ENCODE data around the gene ACTR2. TPM values are rescaled to one million over a fixed set of nuclear protein-coding genes. Genes with fewer than 3 reads are reported as not detected.

ACTR2 gene
- total RNA-seq, 1 experiment from 2014 or later: 248 TPM

GRCh38 chr2:65294701-65295100 is 67.1 kb downstream of the ACTR2 start:
- CTCF ChIA-PET: no interaction called here
- no peaks in the 10 kb centered on the region for H3K27me3 ChIP-seq (replicated peaks; ENCODE audit: control insufficient read depth, insufficient read depth, low read length)
- no peak for TF ChIP-seq CTCF (IDR thresholded peaks at IDR 0.05; ENCODE audit: insufficient read depth in 1 of 2, low read depth in 1 of 2, low read length in 1 of 2, severe bottlenecking in 1 of 2, unreplicated experiment in 1 of 2)

DNA sequence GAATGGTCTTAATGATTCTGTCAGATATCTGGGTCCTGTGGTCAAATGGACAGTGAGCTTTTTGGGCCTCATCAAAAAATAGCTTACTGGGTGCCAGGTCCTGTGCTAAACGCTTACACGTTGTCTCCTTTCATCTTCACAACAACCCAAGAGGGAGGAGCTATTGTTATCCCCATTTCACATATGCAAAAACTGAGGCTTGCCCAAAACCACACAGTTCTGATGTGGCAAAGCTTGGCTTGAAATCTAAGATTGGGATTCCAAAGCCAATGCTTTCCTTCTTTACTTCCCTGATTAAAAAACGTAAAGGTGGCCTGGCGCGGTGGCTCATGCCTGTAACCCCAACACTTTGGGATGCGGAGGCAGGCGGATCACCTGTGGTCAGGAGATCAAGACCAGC is 69.3 kb downstream of the ACTR2 start:
- Mint-ChIP-seq H3K27me3 (ENCODE audit: insufficient read depth, unreplicated experiment) (no peaks in the 10 kb centered on the region), H3K9me3 (ENCODE audit: unreplicated experiment) (no peaks in the 10 kb centered on the region), H3K36me3 (ENCODE audit: insufficient read depth, unreplicated experiment) (no peaks in the 10 kb centered on the region), H3K4me1 (ENCODE audit: low read depth, unreplicated experiment) (peaks cover 20% of the 10 kb centered on the region), H3K4me3 (ENCODE audit: unreplicated experiment) (no peak overlapping the region), H3K27ac (ENCODE audit: unreplicated experiment) (no peak overlapping the region)
- Histone ChIP-seq H3K4me3 (ENCODE audit: low read depth, low read length) (no peak overlapping the region), H3K27me3 (replicated peaks; ENCODE audit: control insufficient read depth, insufficient read depth, low read length) (no peaks in the 10 kb centered on the region), H3K36me3 (ENCODE audit: control insufficient read depth, insufficient read depth, low read length) (no peaks in the 10 kb centered on the region), H3K9me3 (no peaks in the 10 kb centered on the region), H3K4me1 (peaks cover 19% of the 10 kb centered on the region)
- POLR2A ChIA-PET: no interaction called here
- no peak for DNase-seq
- intact Hi-C loops (cut with micrococcal nuclease; ENCODE audit: unreplicated experiment): no loop called here
- TF ChIP-seq CTCF (IDR thresholded peaks at IDR 0.05; ENCODE audit: insufficient read depth in 1 of 2, low read depth in 1 of 2, low read length in 1 of 2, severe bottlenecking in 1 of 2, unreplicated experiment in 1 of 2): no peak
- BruUV-seq (replicated peaks): no TSS peak
- CTCF ChIA-PET: no interaction called here

More at GRCh38 chr2:65294701-65295100, 67.1 kb downstream of the ACTR2 start:
- Histone ChIP-seq H3K9me3 (no peaks in the 10 kb centered on the region), H3K4me1 (no peaks in the 10 kb centered on the region), H3K36me3 (ENCODE audit: control insufficient read depth, insufficient read depth, low read length) (no peaks in the 10 kb centered on the region), H3K4me3 (ENCODE audit: low read depth, low read length) (no peak overlapping the region)
- intact Hi-C loops (cut with micrococcal nuclease; ENCODE audit: unreplicated experiment): no loop called here
- Mint-ChIP-seq H3K9me3 (ENCODE audit: unreplicated experiment) (no peaks in the 10 kb centered on the region), H3K36me3 (ENCODE audit: insufficient read depth, unreplicated experiment) (no peaks in the 10 kb centered on the region), H3K4me3 (ENCODE audit: unreplicated experiment) (no peak overlapping the region), H3K27ac (ENCODE audit: unreplicated experiment) (no peak overlapping the region), H3K4me1 (ENCODE audit: low read depth, unreplicated experiment) (peaks cover 17% of the 10 kb centered on the region), H3K27me3 (ENCODE audit: insufficient read depth, unreplicated experiment) (no peaks in the 10 kb centered on the region)
- DNase-seq: no peak
- POLR2A ChIA-PET: no interaction called here
- BruUV-seq (replicated peaks): no TSS peak

DNA sequence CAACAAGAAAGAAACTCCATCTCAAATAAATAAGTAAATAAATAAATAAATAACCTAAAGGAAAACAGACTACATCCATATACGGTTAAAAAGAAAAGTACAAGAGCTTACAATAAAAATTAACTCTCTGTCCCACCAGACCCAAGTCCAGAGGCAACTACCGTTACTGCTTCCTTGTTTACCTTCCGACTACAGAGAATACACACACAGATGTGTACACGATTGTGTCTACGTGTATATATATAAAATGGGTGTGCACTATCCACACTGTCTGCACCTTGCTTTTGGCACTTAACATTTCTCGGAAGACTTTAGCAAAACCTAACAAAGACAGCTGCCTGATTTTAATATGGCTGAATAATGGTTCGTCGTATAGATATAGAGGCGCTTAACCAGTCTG is 69.9 kb downstream of the ACTR2 start:
- no peak overlapping the region for H3K4me3 Mint-ChIP-seq (ENCODE audit: unreplicated experiment)
- POLR2A ChIA-PET: no interaction called here
- peaks cover 26% of the 10 kb centered on the region for H3K4me1 Mint-ChIP-seq (ENCODE audit: low read depth, unreplicated experiment)
- no peaks in the 10 kb centered on the region for H3K36me3 Mint-ChIP-seq (ENCODE audit: insufficient read depth, unreplicated experiment)
- TF ChIP-seq CTCF (IDR thresholded peaks at IDR 0.05; ENCODE audit: insufficient read depth in 1 of 2, low read depth in 1 of 2, low read length in 1 of 2, severe bottlenecking in 1 of 2, unreplicated experiment in 1 of 2): no peak
- intact Hi-C loops (cut with micrococcal nuclease; ENCODE audit: unreplicated experiment): no loop called here
- no TSS peak for BruUV-seq (replicated peaks)
- Histone ChIP-seq H3K9me3 (no peaks in the 10 kb centered on the region), H3K27me3 (replicated peaks; ENCODE audit: control insufficient read depth, insufficient read depth, low read length) (no peaks in the 10 kb centered on the region), H3K4me3 (ENCODE audit: low read depth, low read length) (no peak overlapping the region), H3K4me1 (peaks cover 22% of the 10 kb centered on the region), H3K36me3 (ENCODE audit: control insufficient read depth, insufficient read depth, low read length) (no peaks in the 10 kb centered on the region)
- H3K27ac Mint-ChIP-seq (ENCODE audit: unreplicated experiment): no peak overlapping the region
- no peaks in the 10 kb centered on the region for H3K27me3 Mint-ChIP-seq (ENCODE audit: insufficient read depth, unreplicated experiment)
- CTCF ChIA-PET: no interaction called here
- no peaks in the 10 kb centered on the region for H3K9me3 Mint-ChIP-seq (ENCODE audit: unreplicated experiment)
- DNase-seq: no peak
